Osteoblast (primary cell): Measurements from ENCODE around the gene ARHGEF5. TPM values are rescaled to one million over a fixed set of nuclear protein-coding genes. Genes with fewer than 3 reads are reported as not detected.
A peak's percentile ranks its signal among the peaks of the same experiment; 100 is the strongest.
"Not testable (repeated sequence)": the region's sequence is repeated elsewhere in the genome, so short reads cannot be mapped to it uniquely, and the experiment has no call there.

Experiments
- DNase-seq: peaks from one replicate; pipeline ENCODE4 v3.0.0; 2011; ENCODE audit warnings: low spot score, mixed read lengths; ENCODE audit not compliant: insufficient read length; ENCODE audit errors: missing footprints
- H2AFZ ChIP-seq: 2 replicates; pipeline ENCODE4 v1.6.0; 2011; ENCODE audit warnings: mild to moderate bottlenecking, low read length
- H3K27ac ChIP-seq: 2 replicates; pipeline ENCODE4 v1.5.1; 2011; ENCODE audit warnings: mild to moderate bottlenecking, low read depth, low read length, moderate library complexity
- H3K27me3 ChIP-seq: 2 replicates; pipeline ENCODE4 v1.6.0; 2012; ENCODE audit warnings: mild to moderate bottlenecking, control low read depth, inconsistent platforms, low read length, moderate library complexity; ENCODE audit not compliant: insufficient read depth
- H3K36me3 ChIP-seq: 2 replicates; pipeline ENCODE4 v1.5.1; 2011; ENCODE audit warnings: mild to moderate bottlenecking, low read length, control low read depth, moderate library complexity; ENCODE audit not compliant: insufficient read depth
- H3K4me1 ChIP-seq: 2 replicates; pipeline ENCODE4 v1.5.1; 2011; ENCODE audit warnings: mild to moderate bottlenecking, low read length, control low read depth, moderate library complexity; ENCODE audit not compliant: insufficient read depth
- H3K4me2 ChIP-seq: 2 replicates; pipeline ENCODE4 v1.6.0; 2011; ENCODE audit warnings: mild to moderate bottlenecking, low read length; ENCODE audit not compliant: insufficient read depth
- H3K4me3 ChIP-seq: fragments of 200-600 bp; sonication (generic); 3 replicates; pipeline ENCODE4 v1.5.1; 2012; ENCODE audit warnings: mild to moderate bottlenecking, low read length, inconsistent platforms; ENCODE audit not compliant: insufficient read depth
- H3K79me2 ChIP-seq: 2 replicates; pipeline ENCODE4 v1.6.0; 2012; ENCODE audit warnings: mild to moderate bottlenecking, low read length, control low read depth, inconsistent platforms; ENCODE audit not compliant: insufficient read depth
- H3K9me3 ChIP-seq: 2 replicates; pipeline ENCODE4 v1.5.1; 2011; ENCODE audit warnings: low read depth, low read length, control low read depth
- H4K20me1 ChIP-seq: 2 replicates; pipeline ENCODE4 v1.6.0; 2012; ENCODE audit warnings: mild to moderate bottlenecking, low read length, control low read depth; ENCODE audit not compliant: insufficient read depth
- total RNA-seq: library from RNA; depleted of rRNA; stranded (reverse); fragments of >200 nt; gene quantifications from 2 replicates; pipeline ENCODE4 v1.2.3, GENCODE V29; 2012

Gene ARHGEF5
- 4.7 and 8.5 TPM in 2 replicates for total RNA-seq

DNA sequence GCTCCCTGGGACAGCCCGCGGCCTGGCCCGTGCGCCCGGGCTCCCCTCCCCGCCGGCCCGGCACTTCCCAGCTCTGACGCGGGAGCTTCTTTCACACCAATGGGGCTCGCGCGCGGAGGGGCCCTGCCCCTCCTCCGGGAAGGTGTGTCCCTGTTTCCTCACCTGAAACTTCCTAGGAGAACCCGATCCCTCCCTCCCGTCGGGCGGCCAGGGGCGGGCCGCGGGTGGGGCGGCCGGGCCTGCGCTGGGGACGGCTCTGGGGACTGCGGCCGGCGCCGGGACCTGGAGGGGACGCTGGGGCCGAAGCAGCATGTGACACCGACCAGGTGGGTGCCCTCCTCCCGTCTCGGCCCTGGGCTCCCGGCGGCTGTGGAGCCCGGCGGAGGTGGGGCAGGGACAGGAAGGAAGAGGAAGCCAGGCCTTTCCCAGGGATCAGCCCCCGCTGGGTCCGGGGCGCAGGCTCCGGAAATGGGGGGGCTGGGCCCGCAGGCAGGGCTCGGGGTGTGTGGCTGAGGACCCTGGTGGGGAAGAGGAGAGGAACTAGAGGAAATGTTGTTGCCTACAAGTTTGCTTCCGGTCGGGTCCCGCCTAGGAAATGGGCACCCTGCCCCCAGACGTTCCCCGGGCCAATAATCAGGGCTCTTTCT lies at the start of gene ARHGEF5:
ARHGEF5 (plus strand) TSS at position 227 of the 647 bp plus-strand sequence. CDS start 7,268 bp downstream, outside the sequence.
- not testable (repeated sequence) for H3K27ac ChIP-seq, H3K36me3 ChIP-seq, H3K79me2 ChIP-seq, H3K9me3 ChIP-seq, H2AFZ ChIP-seq, H4K20me1 ChIP-seq, DNase-seq, H3K4me1 ChIP-seq, H3K4me2 ChIP-seq, H3K27me3 ChIP-seq
- H3K4me3 ChIP-seq, result peak within 1 kb of the TSS; percentile 43

DNA sequence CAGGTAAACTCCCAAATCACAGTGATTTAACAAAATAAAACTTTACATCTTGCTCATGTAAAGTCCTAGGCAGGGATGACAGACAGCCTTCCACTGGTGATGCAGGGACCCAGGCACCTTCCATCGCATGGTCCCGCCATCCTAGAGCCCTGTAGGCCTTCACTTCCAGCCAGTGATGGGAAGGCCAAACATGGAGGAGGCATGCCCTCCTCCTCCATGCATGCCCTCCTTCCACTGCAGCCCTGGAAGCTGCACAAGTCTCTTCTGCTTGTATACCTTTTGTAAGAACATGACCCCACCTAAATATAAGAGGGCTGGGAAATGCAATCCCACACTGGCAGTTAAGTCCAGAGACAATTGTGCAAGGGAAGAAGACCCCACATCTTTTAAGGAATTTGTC lies 45.5 kb upstream of the ARHGEF5 start:
- not testable (repeated sequence) for H3K4me2 ChIP-seq, H3K4me1 ChIP-seq, H3K27ac ChIP-seq, H3K9me3 ChIP-seq, DNase-seq, H3K79me2 ChIP-seq, H2AFZ ChIP-seq, H3K4me3 ChIP-seq, H3K27me3 ChIP-seq, H3K36me3 ChIP-seq, H4K20me1 ChIP-seq

DNA sequence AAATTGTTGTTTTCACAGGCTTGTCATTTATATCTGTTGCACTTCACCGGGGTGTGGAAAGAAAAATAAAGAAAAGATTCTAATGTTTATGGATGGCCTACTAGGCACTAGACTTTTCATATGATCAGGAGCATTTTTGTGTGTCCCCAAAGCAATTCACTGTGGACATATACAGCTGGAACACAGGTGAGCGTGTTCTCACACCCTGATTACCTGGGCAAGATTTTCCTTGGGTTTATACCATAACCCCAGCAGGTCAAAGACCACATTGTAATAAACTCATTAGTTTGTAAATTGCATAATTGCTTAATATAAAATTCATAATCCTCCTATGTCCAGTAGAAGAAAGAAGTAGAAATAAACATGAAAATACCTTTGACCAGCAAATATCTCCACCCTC lies 44.0 kb upstream of the ARHGEF5 start:
- not testable (repeated sequence) for H3K27me3 ChIP-seq, H3K4me1 ChIP-seq, H3K4me2 ChIP-seq, H3K9me3 ChIP-seq, H3K27ac ChIP-seq, H4K20me1 ChIP-seq, H3K4me3 ChIP-seq, H2AFZ ChIP-seq, H3K36me3 ChIP-seq, H3K79me2 ChIP-seq, DNase-seq

DNA sequence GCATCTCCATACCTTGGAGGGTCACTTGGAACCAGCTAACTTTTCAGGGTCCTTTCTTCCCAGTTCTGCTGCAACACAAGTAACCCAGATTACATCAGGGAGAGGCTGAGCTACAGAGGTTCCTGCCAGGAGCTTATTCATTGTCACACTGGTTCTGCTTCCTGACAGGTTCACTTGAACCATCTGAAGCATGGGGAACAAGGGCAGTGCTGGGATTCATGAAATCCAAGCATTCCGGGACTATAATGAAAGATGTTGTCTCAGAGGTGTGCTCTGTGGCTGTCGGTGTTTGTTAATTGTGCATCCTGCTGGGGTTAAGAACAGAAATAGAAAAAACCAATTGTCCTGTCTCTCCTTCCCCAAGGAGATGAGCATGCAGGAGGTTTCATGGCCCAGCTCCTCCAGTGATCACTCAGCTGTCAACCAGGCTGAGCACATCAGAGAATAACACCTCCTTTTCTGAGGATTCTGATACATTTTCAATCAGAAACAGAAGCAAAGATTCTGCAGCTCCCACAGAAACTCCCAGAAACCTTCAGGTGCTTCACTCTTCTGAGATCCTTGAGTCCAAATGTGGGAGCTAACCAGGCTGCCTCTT lies 43.2 kb upstream of the ARHGEF5 start, which contains the start of gene OR2A1:
OR2A1 (plus strand) TSS at position 548 of the 598 bp plus-strand sequence. CDS start 5,706 bp downstream, outside the sequence.
- H3K4me1 ChIP-seq, H3K79me2 ChIP-seq, H2AFZ ChIP-seq: not testable (repeated sequence)

DNA sequence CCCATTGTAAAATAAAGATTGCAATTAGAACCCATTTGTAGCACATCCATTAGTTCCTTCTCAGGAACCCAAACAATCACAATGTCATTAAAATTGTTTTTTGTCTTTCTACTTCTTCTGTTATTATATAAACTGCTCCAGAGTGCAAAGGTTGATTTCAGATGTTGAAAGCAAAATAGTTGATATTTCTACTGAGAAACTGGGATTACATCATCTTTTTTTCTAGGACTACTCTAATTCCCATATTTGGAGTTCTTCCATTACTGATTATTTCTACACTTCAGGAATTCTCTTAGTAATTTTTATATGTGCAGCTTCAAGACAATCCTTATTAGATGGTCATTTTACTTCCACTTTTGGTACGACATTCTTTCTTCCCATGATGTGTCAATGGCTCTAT lies 37.7 kb upstream of the ARHGEF5 start:
- not testable (repeated sequence) for H2AFZ ChIP-seq, H3K4me2 ChIP-seq

More for the DNA sequence above, 43.2 kb upstream of the ARHGEF5 start, which contains the start of gene OR2A1:
- H3K4me2 ChIP-seq, H3K9me3 ChIP-seq, H3K36me3 ChIP-seq, H3K4me3 ChIP-seq, H4K20me1 ChIP-seq, H3K27me3 ChIP-seq, DNase-seq, H3K27ac ChIP-seq: not testable (repeated sequence)

DNA sequence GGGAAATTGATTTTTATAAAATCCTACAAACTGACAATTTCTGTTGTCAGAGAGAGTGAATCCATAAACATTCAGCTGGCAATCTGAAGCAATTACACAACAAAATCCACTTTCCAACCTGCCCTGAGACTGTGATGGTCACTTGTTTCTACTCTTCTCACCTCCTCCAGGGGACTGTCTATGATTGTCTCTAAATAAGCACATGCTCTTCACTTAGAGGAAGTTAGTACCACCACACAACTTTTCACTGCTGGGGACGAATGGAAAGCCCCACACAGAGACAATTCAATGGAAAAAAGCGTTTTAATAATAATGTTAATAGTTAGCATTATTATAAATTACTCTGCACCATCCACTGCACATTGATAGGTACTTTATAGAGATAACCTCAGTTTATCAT lies 35.7 kb upstream of the ARHGEF5 start:
- H3K27me3 ChIP-seq, H3K4me2 ChIP-seq, H3K9me3 ChIP-seq, H3K4me3 ChIP-seq, H3K79me2 ChIP-seq, H3K36me3 ChIP-seq, H4K20me1 ChIP-seq, H2AFZ ChIP-seq, H3K27ac ChIP-seq, H3K4me1 ChIP-seq, DNase-seq: not testable (repeated sequence)

More for the DNA sequence above, 37.7 kb upstream of the ARHGEF5 start:
- not testable (repeated sequence) for H3K4me3 ChIP-seq, H3K79me2 ChIP-seq, H3K27me3 ChIP-seq, H3K9me3 ChIP-seq, H3K4me1 ChIP-seq, H3K36me3 ChIP-seq, H4K20me1 ChIP-seq, DNase-seq, H3K27ac ChIP-seq

DNA sequence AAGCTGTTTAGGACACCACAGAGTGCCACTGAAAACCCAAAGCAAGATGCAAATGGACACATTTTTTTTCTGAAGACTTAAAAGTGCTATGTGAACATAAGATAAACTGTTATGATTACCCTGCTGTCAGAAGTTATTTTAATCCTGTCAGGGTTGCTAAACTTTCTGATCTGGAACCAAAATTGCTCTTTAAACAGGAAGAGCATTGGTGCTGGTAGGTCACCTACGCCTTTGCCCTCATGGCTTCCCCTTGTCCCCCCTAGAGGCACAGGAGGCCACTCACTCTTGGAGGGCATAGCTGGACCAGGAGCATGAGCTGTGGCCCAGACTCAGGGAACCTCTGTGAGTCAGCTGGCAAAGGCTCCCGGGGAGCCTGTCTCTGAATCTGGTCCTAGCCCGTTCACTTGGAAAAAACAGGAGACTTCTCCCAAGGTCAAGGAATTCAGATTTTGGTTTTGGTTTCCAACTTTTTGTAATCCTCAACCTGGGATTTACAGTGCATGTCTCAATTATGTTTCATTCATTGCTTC lies 33.5 kb upstream of the ARHGEF5 start:
- H3K9me3 ChIP-seq, H4K20me1 ChIP-seq, H2AFZ ChIP-seq, H3K27ac ChIP-seq, H3K4me2 ChIP-seq, H3K79me2 ChIP-seq, H3K27me3 ChIP-seq, H3K36me3 ChIP-seq, DNase-seq, H3K4me3 ChIP-seq, H3K4me1 ChIP-seq: not testable (repeated sequence)

DNA sequence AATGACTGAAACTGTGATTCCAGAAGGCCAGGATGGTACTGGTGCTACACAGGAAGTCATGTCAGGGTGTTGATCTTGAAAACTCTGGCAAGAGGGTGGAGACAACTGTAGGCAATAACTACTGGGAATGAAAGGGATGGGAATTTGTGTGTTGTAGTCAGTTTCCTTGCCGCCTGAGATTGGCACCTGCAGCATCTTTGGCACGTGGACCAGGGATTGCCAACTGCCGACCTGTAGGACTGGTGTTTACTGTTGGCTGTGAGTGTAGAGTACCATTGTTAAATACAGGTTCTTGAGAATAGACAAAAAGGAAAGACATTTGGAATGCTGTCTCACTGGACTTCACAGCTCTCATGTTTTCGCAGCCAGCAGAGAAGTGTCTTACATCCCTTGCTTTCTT lies 31.8 kb upstream of the ARHGEF5 start:
- DNase-seq, H3K36me3 ChIP-seq, H3K27ac ChIP-seq, H3K4me2 ChIP-seq, H4K20me1 ChIP-seq, H3K79me2 ChIP-seq, H2AFZ ChIP-seq, H3K27me3 ChIP-seq, H3K4me3 ChIP-seq, H3K4me1 ChIP-seq, H3K9me3 ChIP-seq: not testable (repeated sequence)

DNA sequence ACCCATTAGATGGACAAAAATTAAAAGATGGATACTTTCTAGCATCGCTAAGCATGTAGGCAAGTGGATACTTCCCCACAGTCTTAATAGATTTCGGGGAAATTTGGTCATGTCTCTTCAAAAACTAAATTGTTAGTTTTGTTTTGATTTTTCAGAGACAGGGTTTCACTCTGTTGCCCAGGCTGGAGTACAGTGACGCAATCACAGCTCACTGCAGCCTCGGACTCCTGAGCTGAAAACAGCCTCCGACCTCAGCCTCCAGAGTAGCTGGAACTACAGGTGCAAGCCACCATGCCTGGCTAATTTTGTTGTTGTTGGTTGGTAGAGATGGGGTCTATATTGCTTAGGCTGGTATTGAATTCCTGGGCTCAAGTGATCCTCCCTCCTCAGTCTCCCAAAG lies 29.3 kb upstream of the ARHGEF5 start:
- not testable (repeated sequence) for H2AFZ ChIP-seq, H3K27ac ChIP-seq, DNase-seq, H3K4me1 ChIP-seq, H3K4me3 ChIP-seq, H3K4me2 ChIP-seq, H3K79me2 ChIP-seq, H4K20me1 ChIP-seq, H3K9me3 ChIP-seq, H3K27me3 ChIP-seq, H3K36me3 ChIP-seq
